HPDE6-E6E7 (cell line): ENCODE measurements around the gene PTPRE.
A peak's percentile ranks its signal among the peaks of the same experiment; 100 is the strongest.

Source experiments
- DNase-seq: peaks from one replicate; pipeline ENCODE4 v3.0.0; 2011; ENCODE audit warnings: missing footprints; ENCODE audit errors: extremely low spot score

Gene PTPRE

DNA sequence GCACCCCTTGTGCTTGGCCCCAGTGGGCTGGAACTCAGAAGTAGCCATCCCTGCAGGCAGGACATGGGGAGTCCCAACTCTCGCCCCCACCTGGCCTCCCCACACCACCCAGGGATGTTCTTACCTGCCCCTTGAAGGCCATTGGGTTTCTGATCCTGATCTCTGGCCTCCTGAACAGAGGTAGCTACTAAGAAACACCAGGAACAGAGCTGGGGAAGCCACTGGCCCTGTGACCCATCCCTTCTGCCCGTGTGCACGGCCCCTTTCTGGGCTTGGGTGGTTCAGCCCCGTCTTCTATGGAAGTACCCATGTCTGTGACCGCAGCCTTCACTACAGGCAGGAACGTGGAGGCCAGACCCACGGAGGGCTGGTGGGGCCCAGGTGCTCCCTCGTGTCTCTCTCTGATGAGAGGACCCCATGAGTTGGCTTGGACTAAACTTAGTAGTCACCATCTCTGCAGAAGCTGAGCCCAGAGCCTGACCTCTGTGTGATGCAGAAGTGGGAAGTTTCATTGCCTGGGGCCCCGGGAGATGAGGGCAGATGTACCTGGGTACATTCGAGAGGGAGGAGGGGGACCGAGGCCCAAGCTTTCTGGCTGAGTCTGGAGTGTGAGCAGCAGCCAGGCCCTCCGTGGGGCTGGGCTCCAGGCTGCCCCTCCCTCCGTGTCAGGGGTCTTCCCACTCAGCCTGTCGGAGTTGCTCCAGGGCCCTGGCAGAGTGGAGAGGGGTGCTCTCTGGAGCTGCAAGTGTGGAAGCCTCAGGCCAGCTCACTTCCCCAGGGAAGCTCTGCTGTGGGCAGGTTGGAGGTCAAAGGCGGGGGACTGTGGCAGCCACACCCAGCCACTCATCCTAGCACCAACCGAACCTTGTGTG is 138.3 kb downstream of the PTPRE start:
- no peak for DNase-seq

DNA sequence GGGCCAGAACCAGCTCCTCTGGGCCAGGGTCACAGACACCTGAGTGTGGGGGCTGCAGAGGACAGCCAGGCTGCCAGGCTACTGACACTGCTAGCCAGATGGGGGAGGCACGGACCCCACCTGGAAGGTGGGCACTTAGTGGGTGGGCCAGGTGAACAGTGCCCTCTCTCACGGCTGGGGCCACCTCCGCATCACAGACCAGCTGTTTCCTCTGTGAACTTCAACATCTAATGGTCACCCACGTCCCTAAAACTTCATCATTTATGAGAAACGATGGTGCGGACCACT is 138.9 kb downstream of the PTPRE start:
- no peak for DNase-seq

DNA sequence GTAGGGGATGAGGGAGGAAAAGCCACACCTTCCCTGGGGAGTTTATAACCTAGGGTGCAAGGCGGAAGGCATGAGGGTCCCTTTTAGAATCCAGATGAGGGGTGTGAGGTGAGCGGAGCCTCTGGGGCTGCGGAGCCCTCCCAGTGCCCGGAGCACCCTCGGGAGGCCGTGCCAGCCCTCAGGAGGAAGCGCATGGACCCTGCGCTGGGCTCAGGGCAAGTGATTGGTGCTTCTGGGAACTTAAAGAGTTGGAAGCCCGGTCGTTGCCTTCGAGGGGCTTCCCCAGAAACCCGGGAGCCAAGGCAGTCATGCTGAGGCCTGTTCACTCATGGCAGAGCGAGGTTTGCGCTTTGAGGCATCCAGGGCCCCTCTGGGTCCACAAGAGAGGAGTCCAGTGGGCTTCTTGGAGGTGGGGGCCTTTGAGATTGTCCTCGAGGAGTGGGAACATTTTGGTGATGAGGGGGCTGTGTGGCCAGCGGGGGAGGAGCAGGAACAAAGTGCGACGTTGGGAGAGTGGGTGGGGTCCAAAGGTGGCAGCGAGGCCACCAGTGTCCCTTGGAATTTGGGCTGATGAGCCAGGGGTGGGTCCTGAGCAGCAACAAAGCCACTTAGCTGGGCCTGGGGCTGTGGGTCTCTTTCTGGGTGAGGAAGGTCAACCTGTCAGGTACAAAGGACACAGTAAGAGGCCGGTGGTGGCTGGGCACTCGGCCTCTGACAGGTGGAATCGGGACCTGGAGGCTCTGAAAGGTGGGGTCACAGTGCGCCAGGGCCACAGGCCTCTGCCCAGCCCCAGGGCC is 139.5 kb downstream of the PTPRE start:
- no peak for DNase-seq

DNA sequence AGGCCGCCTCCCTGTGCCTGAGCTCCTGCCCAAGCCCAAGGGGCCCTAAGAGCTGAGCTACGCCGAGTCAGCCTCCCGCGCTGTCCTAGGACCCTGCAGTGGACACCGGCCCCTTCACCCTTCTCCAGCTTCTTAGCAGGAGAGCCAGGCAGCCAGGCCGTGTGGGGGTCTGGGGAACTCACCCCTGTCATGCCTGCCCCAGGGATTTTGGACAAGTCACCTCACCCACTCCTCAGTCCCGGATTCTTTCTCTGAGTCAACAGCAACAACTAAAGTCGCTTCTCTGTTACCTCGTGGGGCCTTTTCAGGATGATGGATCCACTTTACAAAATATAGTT is 140.0 kb downstream of the PTPRE start:
- no peak for DNase-seq

DNA sequence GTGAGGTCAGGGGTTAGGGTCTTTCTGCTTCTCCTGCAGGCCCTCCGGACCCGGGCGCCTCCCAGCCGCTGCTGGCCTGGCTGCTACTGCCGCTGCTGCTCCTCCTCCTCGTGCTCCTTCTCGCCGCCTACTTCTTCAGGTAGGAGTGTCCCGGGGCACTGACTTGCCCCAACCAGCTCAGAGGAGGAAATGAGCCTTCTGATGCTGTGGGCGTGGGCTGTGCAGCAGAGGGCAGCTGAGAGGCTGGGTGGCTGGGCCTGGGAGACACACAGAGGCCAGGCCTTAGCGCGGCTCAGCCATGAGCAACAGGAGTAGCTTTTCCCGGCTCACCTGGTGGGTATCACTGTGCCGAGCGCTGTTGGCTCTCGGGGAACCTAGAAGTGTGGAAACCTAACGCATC is 140.4 kb downstream of the PTPRE start:
- peak; percentile 98 for DNase-seq

DNA sequence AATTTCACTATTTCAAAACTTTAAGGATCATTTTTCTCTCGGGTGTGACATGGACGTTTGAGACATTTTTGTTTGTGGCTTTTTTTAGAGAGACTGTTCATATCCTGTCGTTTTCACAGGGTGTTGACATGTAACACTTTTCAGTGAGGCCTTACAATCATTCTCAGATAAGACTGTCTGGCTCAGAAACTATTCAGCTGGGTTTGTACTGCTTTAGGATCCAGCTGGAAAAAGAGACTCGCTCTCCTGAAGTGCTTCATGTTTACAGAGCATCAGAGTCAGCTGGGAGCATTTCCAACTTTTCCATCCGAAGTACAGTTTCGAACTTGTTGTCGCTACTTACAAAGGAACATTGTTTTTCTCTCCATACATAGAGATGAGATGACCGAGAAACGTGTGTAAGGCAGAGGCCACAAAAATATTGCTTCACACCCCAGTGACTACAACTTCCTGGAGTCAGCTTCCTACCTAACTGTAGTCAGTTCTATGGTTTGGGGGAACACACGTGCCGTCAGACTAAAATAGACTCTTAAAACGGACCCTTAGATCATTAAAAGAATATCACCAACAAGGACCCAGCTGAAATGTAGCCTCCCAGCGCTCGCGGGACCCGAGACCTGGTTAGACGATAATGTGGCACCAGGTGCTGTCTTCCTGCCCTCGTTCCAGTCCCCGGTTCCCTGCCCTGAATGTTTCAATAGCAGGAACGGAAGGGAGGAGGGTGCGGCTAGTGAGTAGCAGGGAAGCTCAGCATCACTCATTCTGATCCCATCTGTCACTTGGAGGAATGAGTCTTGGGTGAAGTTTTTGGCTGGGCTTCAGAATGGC is 141.3 kb downstream of the PTPRE start:
- DNase-seq: peak; percentile 68

DNA sequence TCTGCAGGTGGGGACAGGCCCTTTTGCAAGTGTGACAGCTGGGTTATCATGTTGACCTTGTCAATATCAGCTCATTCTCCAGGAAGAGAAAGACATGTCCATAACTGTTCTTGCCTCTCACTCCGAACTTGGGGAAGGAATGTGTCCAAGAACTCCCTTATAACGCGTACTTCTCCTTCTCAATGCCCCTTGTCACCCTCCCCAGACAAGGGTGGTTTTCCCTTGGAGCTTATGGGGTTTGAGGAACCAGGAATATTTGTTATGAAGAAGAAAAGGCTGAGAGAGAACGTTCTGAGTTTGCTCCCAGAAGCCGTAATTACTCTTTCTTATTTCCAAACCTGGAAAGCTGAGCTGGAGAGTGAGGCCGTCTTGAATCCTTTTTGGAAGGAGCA is 141.9 kb downstream of the PTPRE start:
- DNase-seq: no peak

DNA sequence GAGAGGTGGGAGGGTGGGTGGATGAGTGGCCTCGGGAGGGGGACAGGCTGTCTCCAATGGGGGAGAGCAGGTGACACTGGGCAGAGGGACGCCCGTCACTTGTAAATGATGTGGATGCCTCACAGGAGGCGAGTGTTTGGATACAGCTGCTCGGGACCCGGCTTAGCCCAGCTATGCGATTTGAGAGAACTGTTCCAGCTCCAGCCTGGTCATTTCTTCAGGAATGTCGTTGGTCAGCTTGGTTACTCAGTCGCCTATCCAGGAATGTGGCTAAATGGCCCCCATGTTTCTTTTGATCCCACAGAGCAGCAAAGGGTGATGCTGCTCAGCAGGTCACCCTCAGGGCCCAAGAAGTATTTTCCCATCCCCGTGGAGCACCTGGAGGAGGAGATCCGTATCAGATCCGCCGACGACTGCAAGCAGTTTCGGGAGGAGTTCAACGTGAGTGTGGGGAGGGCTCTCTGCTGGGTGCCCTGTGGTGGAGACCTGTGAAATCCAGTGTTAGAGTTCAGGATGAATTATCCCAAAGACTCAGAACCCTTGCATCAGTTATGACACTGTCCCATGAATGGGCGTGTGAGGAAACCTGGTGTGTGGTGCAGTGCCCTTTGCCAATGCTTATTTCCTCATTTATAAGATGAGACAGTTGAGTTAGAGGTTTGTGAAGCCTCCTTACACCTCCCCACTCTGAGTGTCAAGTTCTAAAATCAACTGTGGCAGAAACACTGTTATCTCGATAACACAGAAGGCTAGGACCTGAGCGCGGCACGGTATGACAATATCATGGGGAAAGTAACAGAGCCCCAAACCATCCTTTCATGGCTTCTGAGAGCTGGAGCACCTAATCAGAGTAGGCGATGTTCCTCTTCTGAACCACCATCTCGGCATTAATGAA is 142.6 kb downstream of the PTPRE start:
- DNase-seq: no peak

DNA sequence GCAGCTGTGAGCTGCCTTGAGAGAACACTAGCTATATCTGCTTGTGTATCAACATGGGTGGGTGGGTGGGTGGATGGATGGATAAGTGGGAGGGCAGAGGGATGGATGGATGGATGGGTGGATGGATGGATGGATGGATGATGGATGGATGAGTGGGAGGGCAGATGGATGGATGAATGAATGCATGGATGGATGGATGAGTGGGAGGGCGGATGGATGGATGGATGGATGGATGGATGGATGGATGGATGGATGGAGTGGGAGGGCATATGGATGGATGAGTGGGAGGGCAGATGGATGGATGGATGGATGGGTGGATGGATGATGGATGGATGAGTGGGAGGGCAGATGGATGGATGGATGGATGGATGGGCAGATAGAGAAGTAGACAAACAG is 143.2 kb downstream of the PTPRE start:
- DNase-seq: no peak

DNA sequence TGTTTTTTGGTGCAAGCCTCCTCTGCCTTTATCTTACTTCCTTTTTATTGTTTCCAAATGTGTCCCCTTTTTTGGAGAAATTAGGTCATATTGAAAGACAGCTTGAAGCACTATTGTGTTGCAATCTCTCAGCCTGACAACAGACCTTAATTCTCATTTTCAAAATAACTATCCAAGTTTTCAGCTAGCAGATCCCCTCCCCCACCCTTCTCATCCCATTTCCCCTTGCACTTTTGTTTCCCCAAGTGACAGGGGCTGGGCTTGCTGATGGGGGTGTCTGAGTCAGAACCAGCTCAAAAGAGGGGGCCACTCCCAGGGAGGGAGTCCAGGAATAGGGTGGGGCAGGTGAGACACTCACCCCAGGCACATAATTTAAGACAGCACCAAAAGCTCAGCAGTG is 144.0 kb downstream of the PTPRE start:
- no peak for DNase-seq

DNA sequence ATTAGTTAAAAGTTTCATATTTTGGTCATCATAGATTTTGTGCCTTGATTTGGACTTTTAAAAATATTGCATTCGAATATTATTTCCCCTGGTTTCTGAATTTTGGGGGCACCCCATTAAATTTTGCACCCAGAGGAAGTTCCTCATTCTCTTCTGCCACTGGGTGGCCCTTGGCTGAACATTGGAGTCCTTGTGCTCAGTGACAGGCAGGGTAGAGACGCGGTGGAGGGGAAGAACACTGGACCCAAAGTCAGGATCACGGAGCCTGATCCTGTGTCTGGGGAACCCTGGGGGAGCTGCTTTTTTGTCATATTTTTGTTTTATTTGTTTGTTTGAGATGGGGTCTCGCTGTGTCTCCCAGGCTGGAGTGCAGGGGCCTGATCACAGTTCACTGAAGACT is 144.6 kb downstream of the PTPRE start:
- no peak for DNase-seq

DNA sequence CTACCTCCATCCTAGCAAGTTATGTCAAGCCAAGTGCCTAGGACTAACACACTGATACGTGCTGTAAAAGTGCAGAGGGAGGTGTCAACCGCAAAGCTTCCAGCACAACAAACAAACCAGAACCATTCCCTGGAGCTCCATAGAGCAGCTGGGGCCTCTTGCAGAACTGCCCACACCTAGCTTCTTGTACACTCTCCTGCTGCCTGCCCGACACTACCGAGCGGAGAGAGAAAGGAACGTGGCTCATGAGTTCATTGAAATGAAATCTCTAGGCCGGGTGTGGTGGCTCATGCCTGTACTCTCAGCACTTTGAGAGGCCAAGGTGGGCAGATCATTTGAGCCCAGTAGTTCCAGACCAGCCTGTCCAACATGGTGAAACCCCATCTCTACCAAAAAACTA is 145.8 kb downstream of the PTPRE start:
- no peak for DNase-seq

DNA sequence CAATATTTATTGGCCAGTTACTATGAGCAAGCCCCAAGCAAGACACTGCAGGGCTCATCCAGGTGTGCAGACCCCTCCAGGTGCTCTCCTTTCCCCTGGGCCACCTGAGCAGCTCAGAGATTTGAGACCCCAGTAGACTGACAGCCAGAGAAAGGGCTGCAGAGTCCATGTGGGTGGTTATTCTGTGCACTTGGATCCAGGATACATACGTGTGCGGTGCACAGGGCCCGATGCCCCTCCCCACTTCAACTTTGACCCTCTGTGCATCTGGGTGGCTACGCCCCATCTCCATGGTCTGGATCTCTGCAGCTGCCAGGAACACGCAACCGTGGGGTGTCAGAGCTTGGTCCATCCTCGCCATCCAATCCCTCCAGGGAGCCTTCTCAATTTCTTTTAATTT is 146.5 kb downstream of the PTPRE start:
- no peak for DNase-seq

DNA sequence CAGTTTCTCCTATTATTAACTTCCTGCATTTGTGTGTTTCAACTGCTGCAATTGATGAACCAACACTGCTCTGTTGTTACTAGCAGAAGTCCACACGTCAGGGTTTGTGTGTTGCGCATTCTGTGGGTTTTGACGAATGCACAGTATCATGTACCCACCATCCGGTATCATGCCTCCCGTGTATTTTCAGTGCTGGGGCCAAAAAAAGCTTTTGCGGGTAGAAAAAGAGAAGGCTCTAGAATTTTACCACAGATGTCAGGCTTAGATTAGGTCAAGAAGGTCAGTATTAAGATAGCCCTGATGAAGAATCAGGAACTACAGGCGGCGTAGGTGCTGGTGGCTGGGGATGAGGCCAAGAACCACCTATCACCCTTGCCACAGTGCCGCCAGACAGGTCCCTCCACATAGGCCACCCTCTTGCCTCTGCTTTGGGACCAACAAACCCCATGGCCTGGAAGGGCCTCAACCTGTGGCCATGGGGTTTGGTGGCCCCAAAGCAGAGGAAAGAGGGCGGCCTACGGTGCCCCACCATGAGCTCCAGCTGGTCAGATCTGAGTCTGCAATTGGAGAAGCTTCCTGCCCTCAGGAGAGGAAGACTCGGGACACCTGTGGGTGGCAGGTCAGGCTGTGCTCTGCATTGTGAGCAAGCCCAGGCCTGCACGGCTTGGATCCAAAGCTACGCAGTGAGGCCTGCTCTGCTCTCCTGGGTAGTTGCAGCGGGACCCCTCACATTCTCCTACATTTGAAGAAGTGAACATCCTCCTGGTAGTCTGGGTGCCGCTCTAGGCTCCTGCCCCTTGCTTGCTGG is 147.5 kb downstream of the PTPRE start:
- no peak for DNase-seq

DNA sequence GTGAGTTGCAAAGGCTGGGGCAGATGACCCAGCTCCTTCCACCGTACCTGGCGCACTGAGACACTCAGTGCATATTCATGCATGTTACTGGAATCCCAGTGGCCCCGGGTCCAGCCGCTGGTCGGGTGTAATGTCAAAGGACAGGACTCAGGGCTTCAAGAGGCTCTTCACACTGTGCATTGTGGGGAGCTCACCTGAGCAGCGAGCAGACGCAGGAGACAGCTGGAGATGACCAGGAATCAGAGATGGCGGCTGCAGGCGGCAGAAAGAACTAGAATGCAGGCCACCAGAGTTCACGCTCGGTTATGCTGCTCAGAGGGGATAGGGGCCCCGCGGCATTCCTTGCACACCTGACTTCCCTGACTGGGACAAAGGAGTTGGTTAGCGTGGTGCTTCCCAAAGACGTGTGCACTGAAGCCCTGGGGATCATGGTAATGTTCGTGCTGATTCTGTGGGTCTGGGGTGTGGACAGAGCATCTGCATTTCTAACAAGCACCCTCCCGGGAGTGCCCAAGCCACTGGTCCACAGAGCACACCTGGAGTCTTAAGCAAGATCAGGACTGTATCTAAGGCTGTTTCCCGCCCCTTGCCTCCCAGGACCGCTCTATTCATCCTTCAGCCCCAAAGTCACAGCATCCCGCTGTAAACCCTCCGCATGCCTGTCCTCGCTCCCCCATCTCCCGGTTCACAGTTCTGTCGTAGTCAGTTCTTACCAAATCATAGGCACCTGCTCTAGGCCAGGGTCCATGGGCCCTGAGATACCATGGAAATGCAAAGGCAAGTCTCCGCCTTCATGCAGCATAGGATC is 148.4 kb downstream of the PTPRE start:
- no peak for DNase-seq

DNA sequence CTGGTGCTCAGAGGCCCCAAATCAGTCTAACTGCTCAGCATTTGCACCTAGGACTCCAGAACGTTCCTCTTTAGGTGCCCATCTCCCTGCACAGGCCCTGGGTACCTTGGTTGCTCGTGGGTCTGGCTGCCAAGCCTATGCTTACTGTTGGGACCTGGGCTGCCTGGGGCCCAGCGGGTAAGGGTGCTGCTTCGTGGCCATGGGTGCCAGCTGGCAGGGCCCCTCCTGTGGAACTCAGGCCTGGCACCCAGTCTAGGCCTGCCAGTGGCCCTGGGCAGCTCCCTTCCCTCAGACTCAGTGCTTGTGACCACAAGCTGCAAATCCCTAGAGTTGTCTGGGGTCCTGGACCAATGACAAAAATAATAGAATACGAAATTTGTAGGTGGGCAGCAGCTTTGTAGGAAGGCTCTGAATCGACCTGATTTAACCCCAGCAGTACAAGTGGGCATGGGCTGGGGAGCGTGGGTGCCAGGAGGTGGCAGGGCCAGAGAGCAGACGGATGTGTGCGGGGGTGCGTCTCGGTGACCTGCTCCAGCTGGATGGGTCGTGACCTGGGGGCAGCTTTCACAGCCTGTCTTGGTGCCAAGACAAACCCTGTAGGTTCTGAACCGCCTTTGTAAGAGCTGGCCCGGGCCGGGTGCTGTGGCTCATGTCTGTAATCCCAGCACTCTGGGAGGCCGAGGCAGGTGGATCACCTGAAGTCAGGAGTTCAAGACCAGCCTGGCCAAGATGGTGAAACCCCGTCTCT is 149.6 kb downstream of the PTPRE start:
- DNase-seq: no peak

DNA sequence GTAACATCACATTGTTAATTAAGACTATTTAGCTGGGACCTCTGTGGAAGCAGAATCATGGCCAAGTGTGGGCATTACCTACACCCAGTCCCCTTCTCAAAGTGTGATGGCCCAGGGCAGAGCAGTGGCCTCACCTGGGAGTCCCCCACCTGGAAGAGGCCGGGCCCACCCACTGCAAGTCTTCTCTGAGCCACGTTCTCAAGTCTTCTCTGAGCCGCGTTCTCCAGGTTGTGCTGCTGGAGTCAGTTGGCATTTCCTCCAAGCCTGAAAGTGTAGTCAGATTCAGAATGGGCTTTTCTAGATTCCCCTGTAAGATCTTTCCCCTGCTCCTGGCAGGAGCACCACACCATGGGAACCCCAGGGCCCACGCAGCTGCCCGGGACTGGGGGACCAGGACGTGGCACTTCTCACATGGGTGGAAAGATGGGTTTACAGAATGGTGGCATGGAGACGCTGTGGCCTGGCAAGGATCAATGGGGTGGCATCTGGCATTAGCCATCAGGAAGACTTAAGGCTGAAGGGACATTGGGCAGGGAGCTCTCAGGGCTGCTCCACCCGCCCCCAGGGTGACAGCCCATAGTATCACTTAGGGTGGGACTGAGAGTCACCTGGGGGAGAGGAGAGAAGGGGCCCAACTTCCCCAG is 151.3 kb downstream of the PTPRE start:
- DNase-seq: no peak

DNA sequence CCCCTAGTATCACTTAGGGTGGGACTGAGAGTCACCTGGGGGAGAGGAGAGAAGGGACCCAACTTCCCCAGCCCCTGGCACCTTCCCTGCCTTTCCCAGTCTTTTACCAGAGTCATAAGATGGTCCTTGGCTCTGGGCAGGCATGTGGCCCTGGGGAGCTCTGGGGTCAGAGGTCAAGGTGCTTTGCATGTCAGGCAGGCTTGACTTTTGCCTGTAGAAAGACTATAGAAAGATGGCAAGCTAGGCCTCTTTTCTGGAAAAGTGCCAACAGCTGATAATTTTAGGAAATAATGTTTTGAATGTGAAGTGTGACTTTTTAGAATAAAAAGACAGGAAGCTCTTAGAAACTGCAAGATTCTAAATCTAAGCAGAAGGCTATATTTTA is 151.8 kb downstream of the PTPRE start:
- no peak for DNase-seq
